Osteocyte (in vitro differentiated cells): ENCODE data around the gene EPS8L2. TPM values are rescaled to one million over a fixed set of nuclear protein-coding genes. Genes with fewer than 3 reads are reported as not detected.

Experiments
- DNase-seq: peaks from one replicate; pipeline ENCODE4 v3.0.0; 2021; ENCODE audit warnings: mixed read lengths; ENCODE audit not compliant: unreplicated experiment; ENCODE audit errors: extremely low spot score
- H3K27ac Mint-ChIP-seq: one replicate; pipeline ENCODE4 v1.8.0; 2021; ENCODE audit warnings: mild to moderate bottlenecking, mixed read lengths; ENCODE audit not compliant: unreplicated experiment
- H3K27me3 Mint-ChIP-seq: one replicate; pipeline ENCODE4 v1.8.0; 2021; ENCODE audit warnings: mixed read lengths; ENCODE audit not compliant: unreplicated experiment
- H3K36me3 Mint-ChIP-seq: one replicate; pipeline ENCODE4 v1.8.0; 2021; ENCODE audit warnings: mixed read lengths; ENCODE audit not compliant: unreplicated experiment
- H3K4me1 Mint-ChIP-seq: one replicate; pipeline ENCODE4 v1.8.0; 2021; ENCODE audit warnings: mixed read lengths; ENCODE audit not compliant: unreplicated experiment
- H3K4me3 Mint-ChIP-seq: one replicate; pipeline ENCODE4 v1.8.0; 2021; ENCODE audit warnings: mild to moderate bottlenecking, moderate library complexity, mixed read lengths; ENCODE audit not compliant: unreplicated experiment
- H3K9me3 Mint-ChIP-seq: one replicate; pipeline ENCODE4 v1.8.0; 2021; ENCODE audit warnings: mixed read lengths; ENCODE audit not compliant: unreplicated experiment
- long read RNA-seq: library from polyadenylated mRNA; unstranded; transcript quantifications from one replicate; pipeline ENCODE4 v2.0.0, GENCODE V29; 2021
- total RNA-seq: library from RNA; stranded (reverse); gene quantifications from 2 replicates; pipeline ENCODE4 v1.2.1, GENCODE V29; 2021
- TF ChIP-seq, protein P1 (sequence below): fragments of 200-600 bp; sonication (generic); IDR thresholded peaks from 2 replicates; pipeline ENCODE4 v1.5.0; 2021; ENCODE audit warnings: antibody characterized with exemption, mild to moderate bottlenecking, moderate library complexity

EPS8L2 gene
- total RNA-seq = 32.4 and 39.3 TPM in 2 replicates
- long read RNA-seq, partial matches to known transcripts = 0 of 6 reads
- long read RNA-seq, other reads (novel, unspliced or antisense) = 1 of 6 reads

DNA sequence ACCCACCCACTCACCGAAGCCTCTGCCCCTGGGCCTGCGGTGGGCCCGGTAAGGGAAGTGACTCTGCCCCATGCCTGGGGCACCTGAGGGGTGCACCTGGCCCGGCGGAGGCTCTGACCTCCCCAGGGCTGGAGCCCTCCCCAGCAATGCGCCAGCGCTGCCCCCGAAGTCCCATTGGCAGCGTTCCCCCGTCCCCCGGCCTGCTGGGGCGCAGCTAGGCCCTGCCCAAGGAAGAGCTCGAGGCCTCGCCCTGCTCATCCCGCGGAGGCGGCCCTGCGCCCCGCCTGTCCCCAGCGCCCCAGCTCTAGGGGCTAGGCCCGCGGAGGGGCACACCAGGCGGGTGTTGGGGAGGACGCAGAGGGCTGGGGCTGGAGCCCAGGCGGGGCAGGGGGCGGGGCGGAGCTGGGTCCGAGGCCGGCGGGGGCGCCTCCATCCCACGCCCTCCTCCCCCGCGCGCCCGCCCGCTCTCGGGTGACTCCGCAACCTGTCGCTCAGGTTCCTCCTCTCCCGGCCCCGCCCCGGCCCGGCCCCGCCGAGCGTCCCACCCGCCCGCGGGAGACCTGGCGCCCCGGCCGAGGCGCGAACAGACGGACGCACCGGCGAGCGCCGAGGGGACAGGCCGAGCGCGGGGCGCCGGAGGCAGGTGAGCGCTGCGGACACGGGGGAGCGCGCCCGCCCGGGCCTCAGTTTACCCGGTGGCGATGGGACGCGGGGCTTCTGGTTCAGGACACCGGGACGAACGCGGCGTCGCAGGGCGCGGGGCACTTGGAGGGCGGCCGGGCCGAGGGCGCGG is at the start of gene EPS8L2:
TSS of gene EPS8L2 (plus strand) at position 586 of the 793 bp plus-strand sequence. CDS start 3,177 bp downstream, outside the sequence.
- H3K4me3 Mint-ChIP-seq = peak within 1 kb of the TSS; percentile 68

DNA sequence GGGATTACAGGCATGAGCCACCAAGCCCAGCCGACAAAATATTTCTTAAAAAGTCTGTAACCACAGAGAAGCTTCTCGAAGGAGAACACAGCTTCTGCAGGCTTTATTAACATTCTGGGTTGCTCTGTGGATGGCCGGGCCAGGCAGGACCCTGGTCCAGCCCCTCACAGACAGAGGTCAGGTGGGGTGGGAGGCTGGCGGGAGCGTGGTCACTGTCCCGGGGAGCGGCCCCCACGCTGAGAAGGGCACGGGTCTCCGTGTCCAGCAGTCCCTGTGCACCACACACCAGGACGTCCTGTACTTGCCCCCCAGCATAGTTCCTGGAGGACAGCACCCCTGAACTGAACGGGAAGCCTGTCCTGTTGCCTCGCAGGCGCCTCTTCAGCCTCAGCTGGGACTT is 49.6 kb upstream of the EPS8L2 start:
- TF ChIP-seq, protein P1, sequence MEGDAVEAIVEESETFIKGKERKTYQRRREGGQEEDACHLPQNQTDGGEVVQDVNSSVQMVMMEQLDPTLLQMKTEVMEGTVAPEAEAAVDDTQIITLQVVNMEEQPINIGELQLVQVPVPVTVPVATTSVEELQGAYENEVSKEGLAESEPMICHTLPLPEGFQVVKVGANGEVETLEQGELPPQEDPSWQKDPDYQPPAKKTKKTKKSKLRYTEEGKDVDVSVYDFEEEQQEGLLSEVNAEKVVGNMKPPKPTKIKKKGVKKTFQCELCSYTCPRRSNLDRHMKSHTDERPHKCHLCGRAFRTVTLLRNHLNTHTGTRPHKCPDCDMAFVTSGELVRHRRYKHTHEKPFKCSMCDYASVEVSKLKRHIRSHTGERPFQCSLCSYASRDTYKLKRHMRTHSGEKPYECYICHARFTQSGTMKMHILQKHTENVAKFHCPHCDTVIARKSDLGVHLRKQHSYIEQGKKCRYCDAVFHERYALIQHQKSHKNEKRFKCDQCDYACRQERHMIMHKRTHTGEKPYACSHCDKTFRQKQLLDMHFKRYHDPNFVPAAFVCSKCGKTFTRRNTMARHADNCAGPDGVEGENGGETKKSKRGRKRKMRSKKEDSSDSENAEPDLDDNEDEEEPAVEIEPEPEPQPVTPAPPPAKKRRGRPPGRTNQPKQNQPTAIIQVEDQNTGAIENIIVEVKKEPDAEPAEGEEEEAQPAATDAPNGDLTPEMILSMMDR = no peak
- no peak overlapping the region for H3K27ac Mint-ChIP-seq
- no peak overlapping the region for H3K4me3 Mint-ChIP-seq
- H3K27me3 Mint-ChIP-seq = no peaks in the 10 kb centered on the region
- H3K36me3 Mint-ChIP-seq = peaks cover 22% of the 10 kb centered on the region
- H3K9me3 Mint-ChIP-seq = no peaks in the 10 kb centered on the region
- no peaks in the 10 kb centered on the region for H3K4me1 Mint-ChIP-seq
- no peak for DNase-seq

More for the DNA sequence above, at the start of gene EPS8L2:
- DNase-seq = no peak
- H3K27ac Mint-ChIP-seq = peak within 1 kb of the TSS; percentile 91
- no peaks in the 10 kb centered on the region for H3K9me3 Mint-ChIP-seq
- H3K27me3 Mint-ChIP-seq = no peaks in the 10 kb centered on the region
- TF ChIP-seq, protein P1 = no peak
- peaks cover 1% of the 10 kb centered on the region for H3K36me3 Mint-ChIP-seq
- H3K4me1 Mint-ChIP-seq = peaks cover 53% of the 10 kb centered on the region

DNA sequence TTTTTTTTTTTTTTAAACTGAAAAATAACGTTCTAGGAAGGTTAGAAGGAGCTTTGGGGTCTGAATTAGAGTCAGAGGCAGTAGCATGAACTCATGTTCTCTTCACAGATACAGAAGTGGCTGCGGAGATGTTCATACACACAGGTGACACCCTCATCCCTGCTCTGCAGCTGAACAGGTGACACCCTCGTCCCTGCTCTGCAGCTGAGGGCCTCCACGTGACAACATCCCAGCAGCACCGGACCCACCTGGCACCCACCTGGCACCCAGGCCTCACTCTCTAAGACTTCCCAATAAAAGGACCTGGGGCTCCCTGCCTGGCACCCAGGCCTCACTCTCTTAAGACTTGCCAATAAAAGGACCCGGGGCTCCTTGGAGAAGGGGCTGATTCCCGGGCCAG is 49.2 kb upstream of the EPS8L2 start:
- no peak overlapping the region for H3K4me3 Mint-ChIP-seq
- DNase-seq = no peak
- H3K27ac Mint-ChIP-seq = no peak overlapping the region
- H3K9me3 Mint-ChIP-seq = no peaks in the 10 kb centered on the region
- H3K27me3 Mint-ChIP-seq = no peaks in the 10 kb centered on the region
- TF ChIP-seq, protein P1 = no peak
- no peaks in the 10 kb centered on the region for H3K4me1 Mint-ChIP-seq
- H3K36me3 Mint-ChIP-seq = peaks cover 22% of the 10 kb centered on the region

DNA sequence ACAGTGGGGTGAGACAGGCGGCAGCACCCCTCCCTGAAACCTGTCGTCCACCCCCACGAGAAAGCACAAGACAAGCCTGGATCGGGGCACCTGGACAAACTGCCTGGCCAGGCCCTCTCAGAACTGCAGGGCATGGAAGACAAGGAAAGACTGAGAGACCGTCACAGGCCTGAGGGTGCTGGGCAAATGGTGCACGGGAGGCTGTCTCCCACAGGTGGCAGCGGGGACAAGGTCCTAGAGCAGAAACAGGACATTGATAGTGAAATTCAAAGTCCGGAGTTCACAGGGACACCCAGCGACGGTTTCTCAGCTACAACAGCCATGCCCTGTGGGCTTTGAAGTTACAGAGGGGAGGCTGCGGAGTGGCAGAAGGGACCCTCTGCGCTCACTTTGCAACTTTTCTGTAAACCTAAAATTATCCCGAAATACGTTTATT is 48.3 kb upstream of the EPS8L2 start:
- H3K27ac Mint-ChIP-seq = no peak overlapping the region
- H3K4me1 Mint-ChIP-seq = no peaks in the 10 kb centered on the region
- H3K27me3 Mint-ChIP-seq = no peaks in the 10 kb centered on the region
- TF ChIP-seq, protein P1 = no peak
- H3K4me3 Mint-ChIP-seq = no peak overlapping the region
- H3K9me3 Mint-ChIP-seq = no peaks in the 10 kb centered on the region
- peaks cover 19% of the 10 kb centered on the region for H3K36me3 Mint-ChIP-seq
- DNase-seq = no peak

DNA sequence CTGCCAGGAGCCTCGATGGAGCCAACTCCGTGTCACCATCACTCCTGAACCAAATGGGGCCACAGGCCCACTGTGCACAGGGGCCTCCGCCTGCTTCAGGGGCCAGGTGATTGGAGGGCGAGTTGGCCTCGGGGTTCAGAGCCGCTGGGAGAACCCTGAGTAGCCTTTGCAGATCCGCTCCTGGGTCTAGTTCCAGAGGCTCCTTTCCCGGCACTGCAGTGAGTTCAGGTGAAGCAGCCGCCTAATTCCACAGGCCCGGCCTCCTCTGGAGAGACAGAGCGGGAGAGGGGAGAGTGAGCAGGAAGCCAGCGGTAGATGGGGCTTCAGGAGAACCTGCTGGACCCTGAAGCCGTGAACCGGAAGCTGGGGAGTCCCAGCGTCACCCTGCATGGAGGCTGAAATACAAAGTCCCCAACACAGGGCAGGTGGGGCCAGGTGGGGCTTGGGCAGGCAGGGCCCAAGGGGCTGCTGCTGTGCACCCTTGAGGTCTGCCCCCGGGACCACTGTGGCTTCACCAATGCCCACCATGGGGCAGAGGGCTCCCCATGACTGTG is 46.4 kb upstream of the EPS8L2 start:
- Mint-ChIP-seq H3K4me1 (no peaks in the 10 kb centered on the region), H3K9me3 (no peaks in the 10 kb centered on the region), H3K27me3 (no peaks in the 10 kb centered on the region), H3K4me3 (no peak overlapping the region), H3K36me3 (peaks cover 19% of the 10 kb centered on the region), H3K27ac (peak overlapping the region; percentile 18)
- TF ChIP-seq, protein P1 = no peak
- no peak for DNase-seq
